Neural cell (in vitro differentiated cells): Measurements from ENCODE around the gene TEKT4. TPM values are rescaled to one million over a fixed set of nuclear protein-coding genes. Genes with fewer than 3 reads are reported as not detected.

Source experiments
- H2AFZ ChIP-seq: fragments of 200-600, 300-800 bp; sonication (generic), shearing (Covaris generic); 2 replicates; pipeline ENCODE4 v1.6.0; 2014; ENCODE audit warnings: low read depth, mild to moderate bottlenecking, antibody characterized with exemption, low read length, moderate library complexity
- H3F3A ChIP-seq: fragments of 200-600 bp; shearing (Covaris generic); 2 replicates; pipeline ENCODE4 v1.6.1; 2016; ENCODE audit warnings: mild to moderate bottlenecking, moderate library complexity, mixed read lengths, antibody characterized with exemption, low read length; ENCODE audit not compliant: insufficient read depth, poor library complexity, severe bottlenecking
- H3K27ac ChIP-seq: fragments of 200-600, 300-800 bp; sonication (generic), shearing (Covaris generic); 2 replicates; pipeline ENCODE4 v1.5.1; 2014; ENCODE audit warnings: mild to moderate bottlenecking, low read length, moderate library complexity
- H3K27me3 ChIP-seq: fragments of 300-800, 200-600 bp; sonication (generic), shearing (Covaris generic); 2 replicates; pipeline ENCODE4 v1.6.0; 2014; ENCODE audit warnings: mild to moderate bottlenecking, low read depth, low read length, moderate library complexity; ENCODE audit not compliant: insufficient read depth
- H3K36me3 ChIP-seq: fragments of 300-800, 200-600 bp; sonication (generic), shearing (Covaris generic); 2 replicates; pipeline ENCODE4 v1.5.1; 2014; ENCODE audit warnings: mild to moderate bottlenecking, antibody characterized with exemption, low read length, moderate library complexity; ENCODE audit not compliant: insufficient read depth
- H3K4me2 ChIP-seq: fragments of 300-800, 200-600 bp; sonication (generic), shearing (Covaris generic); 2 replicates; pipeline ENCODE4 v1.6.0; 2014; ENCODE audit warnings: mild to moderate bottlenecking, low read length
- H3K4me3 ChIP-seq: fragments of 300-800, 200-600 bp; sonication (generic), shearing (Covaris generic); 2 replicates; pipeline ENCODE4 v1.5.1; 2014; ENCODE audit warnings: mild to moderate bottlenecking, low read length, moderate library complexity
- H3K79me2 ChIP-seq: fragments of 200-600 bp; shearing (Covaris generic); replicated peaks from 2 replicates; pipeline ENCODE4 v1.6.0; 2014; ENCODE audit warnings: mild to moderate bottlenecking, low read length, moderate library complexity; ENCODE audit not compliant: insufficient read depth
- H3K9ac ChIP-seq: fragments of 300-800, 200-600 bp; sonication (generic), shearing (Covaris generic); 2 replicates; pipeline ENCODE4 v1.6.1; 2016; ENCODE audit warnings: mild to moderate bottlenecking, low read length, mixed read lengths
- H3K9me2 ChIP-seq: fragments of 200-600 bp; shearing (Covaris generic); 2 replicates; pipeline ENCODE4 v1.6.1; 2016; ENCODE audit warnings: mild to moderate bottlenecking, low read length, mixed read lengths; ENCODE audit not compliant: insufficient read depth
- H3K9me3 ChIP-seq: fragments of 200-600, 300-800 bp; sonication (generic), shearing (Covaris generic); 2 replicates; pipeline ENCODE4 v1.6.1; 2016; ENCODE audit warnings: mild to moderate bottlenecking, mixed run types, low read length, moderate library complexity, mixed read lengths
- H4K20me1 ChIP-seq: fragments of 200-600 bp; shearing (Covaris generic); 2 replicates; pipeline ENCODE4 v1.6.1; 2016; ENCODE audit warnings: mild to moderate bottlenecking, mixed run types; ENCODE audit not compliant: insufficient read depth
- EP300 ChIP-seq: fragments of 450-650 bp; conservative IDR thresholded peaks from 2 replicates; pipeline ENCODE4 v1.6.1; 2014; ENCODE audit warnings: antibody characterized with exemption, mild to moderate bottlenecking, moderate library complexity; ENCODE audit not compliant: poor library complexity, severe bottlenecking
- EZH2 ChIP-seq: fragments of 200-600, 300-800 bp; shearing (Covaris generic), sonication (generic); IDR thresholded peaks from 2 replicates; pipeline ENCODE4 v1.6.1; 2014; ENCODE audit warnings: antibody characterized with exemption, low read length, borderline replicate concordance, mild to moderate bottlenecking; ENCODE audit not compliant: insufficient read depth, poor library complexity, severe bottlenecking
- MXI1 ChIP-seq: fragments of 450-650 bp; conservative IDR thresholded peaks from 2 replicates; pipeline ENCODE4 v1.6.1; 2014; ENCODE audit warnings: antibody characterized with exemption, mild to moderate bottlenecking; ENCODE audit not compliant: poor library complexity, severe bottlenecking
- POLR2AphosphoS5 ChIP-seq: IDR thresholded peaks from 2 replicates; pipeline ENCODE4 v1.6.1; 2012
- RAD21 ChIP-seq: fragments of 450-650 bp; conservative IDR thresholded peaks from 2 replicates; pipeline ENCODE4 v1.6.1; 2014; ENCODE audit warnings: antibody characterized with exemption, mild to moderate bottlenecking, moderate library complexity
- SMC3 ChIP-seq: fragments of 450-650 bp; conservative IDR thresholded peaks from 2 replicates; pipeline ENCODE4 v1.6.1; 2014; ENCODE audit warnings: antibody characterized with exemption, mild to moderate bottlenecking, moderate library complexity; ENCODE audit not compliant: poor library complexity
- TAF1 ChIP-seq: IDR thresholded peaks from 2 replicates; pipeline ENCODE4 v1.6.1; 2012; ENCODE audit warnings: low read depth
- polyA plus RNA-seq: library from polyadenylated mRNA; depleted of rRNA; stranded (reverse); fragments of >200 nt; gene quantifications from 2 replicates; pipeline ENCODE4 v1.2.3, GENCODE V29; 2014
- TF ChIP-seq, protein P1 (sequence below): IDR thresholded peaks from 2 replicates; pipeline ENCODE4 v1.6.1; 2012; ENCODE audit warnings: borderline replicate concordance
- TF ChIP-seq, protein P2 (sequence below): fragments of 450-650 bp; IDR thresholded peaks from 2 replicates; pipeline ENCODE4 v1.5.1; 2014; ENCODE audit warnings: antibody characterized with exemption, mild to moderate bottlenecking, moderate library complexity; ENCODE audit not compliant: poor library complexity, severe bottlenecking

TEKT4 gene
- polyA plus RNA-seq, 1 donor from 2014 or later, result not detected

DNA sequence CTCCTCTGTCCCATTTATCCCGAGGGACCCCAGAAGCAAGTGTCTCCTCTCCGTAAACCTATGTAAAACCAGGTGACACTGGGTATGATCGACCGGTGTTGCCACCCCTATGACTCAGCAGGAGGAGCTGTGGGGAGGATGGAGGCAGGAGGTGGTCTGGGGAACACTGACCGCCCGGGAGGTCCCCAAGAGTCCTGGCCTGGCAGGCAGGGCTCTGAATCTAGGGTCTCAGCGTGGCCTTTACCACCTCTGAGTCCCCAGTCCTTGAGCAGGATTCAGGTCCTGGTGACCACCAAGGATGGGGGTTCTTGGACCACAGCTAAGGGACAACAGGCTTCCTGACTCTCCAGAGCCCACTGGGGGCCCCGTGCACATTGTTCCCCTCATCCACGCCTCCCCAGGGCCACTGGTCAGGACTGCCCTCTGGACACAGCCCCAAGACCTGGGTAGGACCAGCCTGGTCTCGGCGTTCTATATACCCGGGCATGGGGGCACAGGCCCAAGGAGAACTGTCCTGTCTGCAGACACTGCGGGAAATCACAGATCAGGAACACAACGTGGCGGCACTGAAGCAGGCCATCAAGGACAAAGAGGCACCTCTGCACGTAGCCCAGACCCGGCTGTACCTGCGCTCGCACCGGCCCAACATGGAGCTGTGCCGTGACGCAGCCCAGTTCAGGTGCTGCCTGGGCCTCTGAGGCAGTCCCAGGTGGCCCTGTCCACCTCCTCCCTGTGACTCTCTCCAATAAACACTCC is 4.0 kb downstream of the TEKT4 start:
- H3K36me3 ChIP-seq, result no peaks in the 10 kb centered on the region
- H3K27ac ChIP-seq, result no peak overlapping the region
- no peaks in the 10 kb centered on the region for H3K9me2 ChIP-seq
- no peak overlapping the region for H3K4me2 ChIP-seq
- no peaks in the 10 kb centered on the region for H3K27me3 ChIP-seq
- H3K9me3 ChIP-seq, result peaks cover 18% of the 10 kb centered on the region
- no peaks in the 10 kb centered on the region for H3K79me2 ChIP-seq
- H2AFZ ChIP-seq, result no peak overlapping the region
- H4K20me1 ChIP-seq, result no peaks in the 10 kb centered on the region
- no peaks in the 10 kb centered on the region for H3F3A ChIP-seq
- no peak for TF ChIP-seq POLR2AphosphoS5
- no peak for TF ChIP-seq EZH2
- no peak for TF ChIP-seq RAD21
- TF ChIP-seq, protein P1, sequence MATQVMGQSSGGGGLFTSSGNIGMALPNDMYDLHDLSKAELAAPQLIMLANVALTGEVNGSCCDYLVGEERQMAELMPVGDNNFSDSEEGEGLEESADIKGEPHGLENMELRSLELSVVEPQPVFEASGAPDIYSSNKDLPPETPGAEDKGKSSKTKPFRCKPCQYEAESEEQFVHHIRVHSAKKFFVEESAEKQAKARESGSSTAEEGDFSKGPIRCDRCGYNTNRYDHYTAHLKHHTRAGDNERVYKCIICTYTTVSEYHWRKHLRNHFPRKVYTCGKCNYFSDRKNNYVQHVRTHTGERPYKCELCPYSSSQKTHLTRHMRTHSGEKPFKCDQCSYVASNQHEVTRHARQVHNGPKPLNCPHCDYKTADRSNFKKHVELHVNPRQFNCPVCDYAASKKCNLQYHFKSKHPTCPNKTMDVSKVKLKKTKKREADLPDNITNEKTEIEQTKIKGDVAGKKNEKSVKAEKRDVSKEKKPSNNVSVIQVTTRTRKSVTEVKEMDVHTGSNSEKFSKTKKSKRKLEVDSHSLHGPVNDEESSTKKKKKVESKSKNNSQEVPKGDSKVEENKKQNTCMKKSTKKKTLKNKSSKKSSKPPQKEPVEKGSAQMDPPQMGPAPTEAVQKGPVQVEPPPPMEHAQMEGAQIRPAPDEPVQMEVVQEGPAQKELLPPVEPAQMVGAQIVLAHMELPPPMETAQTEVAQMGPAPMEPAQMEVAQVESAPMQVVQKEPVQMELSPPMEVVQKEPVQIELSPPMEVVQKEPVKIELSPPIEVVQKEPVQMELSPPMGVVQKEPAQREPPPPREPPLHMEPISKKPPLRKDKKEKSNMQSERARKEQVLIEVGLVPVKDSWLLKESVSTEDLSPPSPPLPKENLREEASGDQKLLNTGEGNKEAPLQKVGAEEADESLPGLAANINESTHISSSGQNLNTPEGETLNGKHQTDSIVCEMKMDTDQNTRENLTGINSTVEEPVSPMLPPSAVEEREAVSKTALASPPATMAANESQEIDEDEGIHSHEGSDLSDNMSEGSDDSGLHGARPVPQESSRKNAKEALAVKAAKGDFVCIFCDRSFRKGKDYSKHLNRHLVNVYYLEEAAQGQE, result no peak
- TF ChIP-seq SMC3, result no peak
- H3K9ac ChIP-seq, result no peak overlapping the region
- H3K4me3 ChIP-seq, result no peak overlapping the region

DNA sequence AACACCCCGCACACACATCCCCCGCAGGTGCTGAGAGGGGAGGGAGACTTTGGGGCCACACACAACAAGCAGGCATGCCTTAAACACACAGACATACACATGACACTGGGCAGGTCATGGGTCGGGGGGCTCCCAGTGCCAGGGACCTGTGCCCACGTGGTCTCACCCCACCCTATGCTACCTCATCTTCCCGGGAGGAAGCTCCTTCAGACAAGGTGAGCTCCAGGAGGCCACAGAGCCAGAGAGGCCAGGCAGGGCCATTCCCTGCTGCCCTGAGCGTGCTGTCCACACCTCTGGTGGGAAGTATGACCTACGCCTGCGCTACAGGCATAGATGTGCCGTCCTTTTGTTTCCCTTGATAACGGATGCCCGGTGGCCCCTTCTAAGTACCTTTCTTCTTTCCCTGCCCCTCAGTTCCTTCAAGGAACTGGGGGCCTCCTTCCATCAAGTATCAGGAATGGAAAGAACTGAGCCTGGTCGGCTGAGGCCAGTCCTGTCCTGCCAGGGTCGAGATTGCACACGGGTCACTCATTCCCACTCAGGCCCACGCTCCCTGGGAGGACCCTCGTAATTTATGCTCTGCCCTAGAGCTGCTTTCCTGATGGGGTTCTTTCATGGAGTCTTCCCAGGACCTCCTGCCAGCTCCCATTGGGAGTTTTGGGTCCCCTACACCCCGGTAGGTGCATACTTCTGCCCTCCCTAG is 4.7 kb downstream of the TEKT4 start:
- no peaks in the 10 kb centered on the region for H3K79me2 ChIP-seq
- H3K9ac ChIP-seq, result no peak overlapping the region
- H4K20me1 ChIP-seq, result no peaks in the 10 kb centered on the region
- H3K27me3 ChIP-seq, result no peaks in the 10 kb centered on the region
- H3K9me3 ChIP-seq, result peaks cover 22% of the 10 kb centered on the region
- no peak overlapping the region for H3K4me2 ChIP-seq
- no peaks in the 10 kb centered on the region for H3F3A ChIP-seq
- H3K36me3 ChIP-seq, result no peaks in the 10 kb centered on the region
- H3K9me2 ChIP-seq, result no peaks in the 10 kb centered on the region
- no peak overlapping the region for H3K27ac ChIP-seq
- no peak overlapping the region for H2AFZ ChIP-seq
- no peak overlapping the region for H3K4me3 ChIP-seq
- TF ChIP-seq SMC3 (no peak), EZH2 (no peak), RAD21 (no peak), POLR2AphosphoS5 (no peak), MXI1 (no peak), TAF1 (no peak), EP300 (no peak)
- TF ChIP-seq, protein P2, sequence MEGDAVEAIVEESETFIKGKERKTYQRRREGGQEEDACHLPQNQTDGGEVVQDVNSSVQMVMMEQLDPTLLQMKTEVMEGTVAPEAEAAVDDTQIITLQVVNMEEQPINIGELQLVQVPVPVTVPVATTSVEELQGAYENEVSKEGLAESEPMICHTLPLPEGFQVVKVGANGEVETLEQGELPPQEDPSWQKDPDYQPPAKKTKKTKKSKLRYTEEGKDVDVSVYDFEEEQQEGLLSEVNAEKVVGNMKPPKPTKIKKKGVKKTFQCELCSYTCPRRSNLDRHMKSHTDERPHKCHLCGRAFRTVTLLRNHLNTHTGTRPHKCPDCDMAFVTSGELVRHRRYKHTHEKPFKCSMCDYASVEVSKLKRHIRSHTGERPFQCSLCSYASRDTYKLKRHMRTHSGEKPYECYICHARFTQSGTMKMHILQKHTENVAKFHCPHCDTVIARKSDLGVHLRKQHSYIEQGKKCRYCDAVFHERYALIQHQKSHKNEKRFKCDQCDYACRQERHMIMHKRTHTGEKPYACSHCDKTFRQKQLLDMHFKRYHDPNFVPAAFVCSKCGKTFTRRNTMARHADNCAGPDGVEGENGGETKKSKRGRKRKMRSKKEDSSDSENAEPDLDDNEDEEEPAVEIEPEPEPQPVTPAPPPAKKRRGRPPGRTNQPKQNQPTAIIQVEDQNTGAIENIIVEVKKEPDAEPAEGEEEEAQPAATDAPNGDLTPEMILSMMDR, result no peak
- TF ChIP-seq, protein P1, result no peak
